ENCODE measurements around the gene FBN2.

- no peak for TF ChIP-seq POLR2A (IDR thresholded peaks at IDR 0.05; ENCODE audit: low read depth, low read length)
- no peak for TF ChIP-seq TAF1 (IDR thresholded peaks at IDR 0.05; ENCODE audit: borderline replicate concordance, low read depth, low read length)
- no peak for TF ChIP-seq POLR2AphosphoS5 (IDR thresholded peaks at IDR 0.05; ENCODE audit: low read depth, low read length)
Observed at GRCh38 chr5:128353441-128354107, 184.5 kb downstream of the FBN2 start.
